Activated effector memory CD4-positive, alpha-beta T cell treated with anti-CD3 and anti-CD28 coated beads, Interleukin-2, amount 50 U/mL, for 16 hours (primary cell): ENCODE measurements around the gene SH2D4B.

Source experiments
- DNase-seq: peaks from one replicate; pipeline ENCODE4 v3.0.0-alpha.2; 2020

Gene SH2D4B

GRCh38 chr10:80596391-80597257 is 58.9 kb downstream of the SH2D4B start:
- peak; percentile 69 for DNase-seq

- no peak for DNase-seq
These were observed 60.5 kb downstream of the SH2D4B start for GRCh38 chr10:80598084-80598798.

- no peak for DNase-seq
These were observed 61.2 kb downstream of the SH2D4B start for GRCh38 chr10:80598951-80599350.

- peak; percentile 68 for DNase-seq
These were observed 61.7 kb downstream of the SH2D4B start for GRCh38 chr10:80599424-80599847.

GRCh38 chr10:80600256-80600655 is 62.6 kb downstream of the SH2D4B start:
- DNase-seq: no peak

- DNase-seq: no peak
These were observed 65.2 kb downstream of the SH2D4B start for GRCh38 chr10:80602881-80603280.

- no peak for DNase-seq
These were observed 65.8 kb downstream of the SH2D4B start for GRCh38 chr10:80603516-80603915.

- no peak for DNase-seq
These were observed 71.0 kb downstream of the SH2D4B start for GRCh38 chr10:80608706-80609105.

- DNase-seq: no peak
These were observed 71.6 kb downstream of the SH2D4B start for GRCh38 chr10:80609331-80609730.

GRCh38 chr10:80611481-80612185 is 73.9 kb downstream of the SH2D4B start:
- DNase-seq: no peak

- no peak for DNase-seq
These were observed 74.6 kb downstream of the SH2D4B start for GRCh38 chr10:80612261-80612660.

GRCh38 chr10:80613466-80614170 is 75.9 kb downstream of the SH2D4B start:
- DNase-seq: no peak

GRCh38 chr10:80614576-80615416 is 77.1 kb downstream of the SH2D4B start:
- DNase-seq: no peak

GRCh38 chr10:80617807-80618206 is 80.1 kb downstream of the SH2D4B start:
- DNase-seq: no peak

- DNase-seq: no peak
These were observed 81.3 kb downstream of the SH2D4B start for GRCh38 chr10:80619036-80619435.

- no peak for DNase-seq
These were observed 84.5 kb downstream of the SH2D4B start for GRCh38 chr10:80622153-80622552.

GRCh38 chr10:80630324-80630723 is 92.6 kb downstream of the SH2D4B start:
- no peak for DNase-seq

GRCh38 chr10:80632742-80633141 is 95.0 kb downstream of the SH2D4B start:
- no peak for DNase-seq

GRCh38 chr10:80633383-80633860 is 95.7 kb downstream of the SH2D4B start:
- DNase-seq: no peak

- no peak for DNase-seq
These were observed 96.2 kb downstream of the SH2D4B start for GRCh38 chr10:80633910-80634309.

GRCh38 chr10:80642661-80643060 is 105.0 kb downstream of the SH2D4B start:
- DNase-seq: no peak

- DNase-seq: no peak
These were observed 108.7 kb downstream of the SH2D4B start for GRCh38 chr10:80646366-80646765.
